Measurements from ENCODE around the gene LRRK1.

Gene LRRK1

DNA sequence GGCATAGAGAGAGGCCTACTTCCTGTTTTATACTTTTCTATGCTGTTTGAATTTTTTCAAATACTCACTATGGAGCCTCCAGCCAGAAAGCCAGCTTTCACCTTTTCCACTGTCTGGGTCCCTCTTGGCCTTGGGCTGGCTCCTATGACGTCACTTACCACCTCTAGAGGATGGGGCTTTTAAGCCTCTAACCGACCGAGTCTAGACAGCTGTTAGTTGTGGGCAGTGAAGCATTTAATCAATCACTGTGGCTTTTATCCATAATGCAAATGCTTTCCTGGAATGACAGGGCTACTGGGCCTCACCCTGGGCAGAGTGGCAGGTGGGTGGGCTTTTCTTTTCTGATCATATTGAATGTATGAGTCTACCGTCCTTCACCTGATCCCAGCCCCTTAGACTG, 61.9 kb downstream of the LRRK1 start:
- DNase-seq, result no peak

DNA sequence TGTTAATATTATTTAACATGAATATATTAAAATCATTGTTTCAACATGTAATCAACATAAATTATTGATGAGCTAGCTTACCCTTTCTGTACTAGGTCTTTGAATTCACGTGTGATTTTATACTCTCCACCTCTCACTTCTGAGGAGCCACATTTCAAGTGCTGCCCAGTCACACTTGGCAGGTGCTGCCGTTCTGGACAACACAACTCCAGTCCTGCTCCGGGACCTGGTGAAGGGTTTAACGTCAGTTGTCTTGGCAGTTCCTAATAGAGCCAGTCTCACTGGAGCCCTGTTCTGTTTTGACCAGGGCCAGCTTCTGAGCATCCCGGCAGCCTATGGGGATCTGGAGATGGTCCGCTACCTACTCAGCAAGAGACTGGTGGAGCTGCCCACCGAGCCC, 64.1 kb downstream of the LRRK1 start:
- DNase-seq, result no peak

DNA sequence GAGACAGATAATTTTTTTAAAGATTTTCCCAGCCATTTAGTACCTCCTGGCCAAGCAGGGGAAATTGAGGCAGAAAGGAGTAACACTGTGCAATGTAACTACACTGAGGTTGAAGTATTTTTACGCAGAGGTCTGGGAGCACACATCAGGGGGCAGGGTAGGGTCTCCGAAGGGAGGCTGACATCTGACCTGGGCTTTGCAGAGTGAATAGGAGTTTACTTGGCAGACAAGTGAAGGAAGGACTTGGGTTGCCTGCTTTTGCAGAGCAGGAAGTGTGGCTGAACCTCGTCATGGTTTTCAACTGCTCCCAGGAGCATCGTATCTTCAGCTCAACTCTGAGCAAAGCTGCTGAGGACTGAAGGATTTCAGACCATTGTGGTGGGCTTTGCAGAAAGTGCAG, 66.2 kb downstream of the LRRK1 start:
- DNase-seq, result no peak

DNA sequence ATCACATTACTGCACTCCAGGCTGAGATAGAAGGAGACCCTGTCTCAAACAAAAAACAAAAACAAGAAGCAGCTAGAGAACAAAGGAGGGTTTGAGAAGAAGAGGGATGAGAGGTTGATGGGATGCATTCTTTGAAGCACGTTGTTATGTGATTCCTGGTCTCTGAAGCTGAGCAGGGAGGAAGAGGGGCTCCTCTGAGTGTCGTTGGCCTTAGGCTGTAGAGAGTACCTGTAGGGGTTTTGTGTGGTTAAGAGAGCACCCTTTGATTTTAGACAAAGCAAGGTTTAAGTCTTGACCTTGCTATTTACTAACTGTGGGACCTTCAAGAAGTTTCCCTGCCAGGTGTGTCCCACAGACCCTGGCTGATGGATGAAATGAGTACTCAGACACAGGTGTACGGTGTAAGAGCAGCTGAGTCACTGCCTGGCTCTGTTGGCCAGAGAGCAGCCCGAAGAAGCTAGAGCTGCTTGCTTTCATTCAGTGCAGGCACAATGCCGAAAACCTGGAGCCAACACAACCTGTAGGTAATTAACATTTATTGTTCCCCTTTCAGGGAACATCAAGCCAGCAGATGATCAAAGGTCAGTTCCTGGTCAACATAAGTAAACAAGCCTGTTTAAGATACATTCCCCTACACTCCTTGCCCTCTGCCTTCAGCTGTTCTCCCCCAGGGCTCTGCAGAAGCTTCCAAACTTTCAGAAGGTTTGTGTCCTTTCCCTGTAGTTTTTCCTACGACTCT, 67.2 kb downstream of the LRRK1 start:
- DNase-seq, result no peak

DNA sequence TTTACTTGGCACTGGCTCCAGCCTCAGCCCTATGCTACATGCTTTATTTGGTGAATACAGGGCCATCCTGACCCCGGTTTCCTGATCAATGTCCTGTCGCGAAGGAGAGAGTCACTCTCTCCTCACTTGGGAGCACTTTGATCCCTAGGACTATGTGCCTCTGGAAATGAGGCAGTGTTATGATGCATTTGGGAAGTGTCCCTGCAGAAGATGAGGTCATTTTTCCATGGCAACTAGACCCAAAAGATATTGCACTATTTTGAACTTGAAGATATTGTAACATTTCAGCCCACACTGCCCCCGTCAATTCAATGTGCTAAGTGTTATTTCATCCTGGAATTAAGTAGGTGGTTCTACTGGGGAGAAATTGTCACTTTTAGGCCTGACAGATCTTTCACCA, 68.0 kb downstream of the LRRK1 start:
- no peak for DNase-seq

DNA sequence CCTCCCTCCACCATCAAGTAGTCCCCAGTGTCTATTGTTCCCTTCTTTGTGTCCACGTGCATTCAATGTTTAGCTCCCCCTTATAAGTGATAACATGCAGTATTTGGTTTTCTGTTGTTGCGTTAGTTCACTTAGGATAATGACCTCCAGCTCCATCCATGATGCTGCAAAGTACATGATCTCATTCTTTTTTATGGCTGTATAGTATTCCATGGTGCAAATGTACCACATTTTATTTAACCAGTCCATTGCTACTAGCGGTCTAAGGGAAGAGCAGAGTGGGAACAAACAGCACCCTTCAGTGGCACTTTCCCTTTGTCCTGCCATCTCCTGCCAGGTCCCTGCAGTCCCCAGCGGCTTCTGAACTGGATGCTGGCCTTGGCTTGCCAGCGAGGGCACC, 69.1 kb downstream of the LRRK1 start:
- no peak for DNase-seq

DNA sequence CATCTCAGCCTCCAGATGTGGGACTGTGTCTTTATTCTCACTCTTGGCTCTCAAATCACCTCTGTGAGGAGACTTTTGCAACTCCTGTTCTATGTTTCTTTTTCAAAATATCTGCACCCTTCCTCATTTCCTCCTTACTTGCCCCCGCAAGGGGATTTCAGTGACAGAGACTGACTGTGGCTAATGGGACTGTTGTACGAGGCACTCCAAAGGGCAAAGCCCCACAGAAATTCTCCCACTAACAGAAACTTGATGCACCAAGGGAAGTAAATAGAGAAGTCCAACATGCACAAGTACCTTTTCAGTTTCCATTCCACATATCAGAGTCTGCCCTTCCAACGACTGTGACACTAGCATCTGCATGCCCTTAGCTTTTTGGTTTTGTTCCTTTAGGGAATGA, 69.7 kb downstream of the LRRK1 start:
- no peak for DNase-seq

DNA sequence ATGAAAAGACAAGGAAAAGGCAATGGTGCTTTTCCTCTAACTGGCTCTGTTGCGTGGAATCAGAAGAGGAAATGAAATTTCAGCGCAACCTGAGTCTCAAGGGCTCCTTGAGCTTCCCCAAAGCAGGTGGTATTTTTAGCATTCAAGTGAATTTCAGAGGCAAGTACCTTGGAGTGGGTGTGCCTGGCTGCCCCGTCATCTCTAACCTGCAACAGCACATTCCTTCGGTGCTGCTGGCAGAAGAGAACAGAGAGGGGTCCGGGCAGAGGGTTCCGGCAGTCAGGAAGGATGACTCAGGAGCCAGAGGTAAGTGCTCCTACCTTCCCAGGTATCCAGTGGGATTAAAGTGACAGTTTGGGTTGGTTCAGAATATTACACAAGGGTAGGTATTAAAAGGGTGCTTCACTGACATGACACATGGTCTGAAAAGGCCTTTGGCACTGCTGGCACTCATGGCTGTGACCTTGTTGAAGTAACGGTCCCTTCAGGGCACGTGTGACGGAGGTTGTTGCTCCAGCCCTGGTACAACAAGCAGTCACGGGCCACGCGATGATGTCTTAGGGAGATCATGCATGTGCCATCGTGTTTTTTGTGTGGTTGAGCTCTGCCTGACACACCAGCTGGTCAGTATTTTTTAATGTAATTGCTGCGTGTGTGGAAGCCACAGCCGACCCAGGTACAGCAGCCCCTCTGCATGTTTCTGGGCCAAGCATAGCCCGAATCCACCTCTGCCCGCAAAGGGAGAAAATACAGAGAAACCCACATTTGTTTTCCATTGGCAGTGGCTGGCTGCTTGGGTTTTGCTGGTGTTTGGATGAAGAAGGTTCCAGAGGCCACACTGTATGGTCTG, 75.7 kb downstream of the LRRK1 start:
- no peak for DNase-seq

DNA sequence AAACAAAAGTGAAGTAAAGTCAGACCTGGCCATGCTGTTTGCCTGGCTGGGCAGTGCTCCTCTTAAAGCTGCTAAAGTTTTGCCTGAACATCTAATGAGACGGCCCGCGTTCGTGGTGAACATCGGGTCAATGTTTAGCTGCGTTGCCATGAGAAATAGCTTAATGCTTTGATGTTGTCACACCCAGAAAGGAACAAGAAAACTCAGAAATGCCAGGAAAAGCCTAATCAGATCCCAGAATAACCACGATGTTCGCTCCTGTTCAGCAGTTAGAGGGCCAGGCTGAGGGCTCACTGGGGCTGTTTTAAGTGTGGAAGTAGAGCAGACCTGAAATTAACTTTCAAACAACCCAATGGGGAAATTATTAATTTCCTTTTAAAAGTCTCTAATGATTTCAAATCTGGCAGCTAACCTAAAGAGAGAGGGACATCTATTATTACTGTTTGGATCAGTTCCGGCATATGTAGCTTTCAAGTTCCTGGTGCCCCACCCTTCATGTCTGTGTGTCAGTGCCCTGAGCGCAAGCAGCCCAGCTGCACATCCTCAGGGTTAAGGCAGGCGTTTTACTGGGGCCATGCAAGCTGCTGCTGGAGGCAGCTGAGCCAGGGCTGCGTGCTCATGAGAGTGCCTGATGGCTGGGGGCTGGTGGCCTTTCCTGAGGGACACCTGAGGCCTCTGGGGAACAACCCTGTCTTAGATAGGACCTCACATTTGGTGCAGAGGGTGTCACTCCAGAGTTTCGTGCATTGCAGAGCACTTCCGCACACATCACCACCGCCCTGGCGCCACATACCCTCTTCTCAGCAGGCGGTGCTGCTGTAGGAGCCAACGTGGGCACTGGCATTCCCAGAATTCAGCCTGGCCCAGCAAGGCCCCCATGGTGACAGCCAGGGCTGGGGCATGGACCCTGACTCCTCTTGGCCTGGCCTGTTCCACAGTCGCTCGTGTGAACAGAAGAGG, 76.6 kb downstream of the LRRK1 start:
- no peak for DNase-seq

DNA sequence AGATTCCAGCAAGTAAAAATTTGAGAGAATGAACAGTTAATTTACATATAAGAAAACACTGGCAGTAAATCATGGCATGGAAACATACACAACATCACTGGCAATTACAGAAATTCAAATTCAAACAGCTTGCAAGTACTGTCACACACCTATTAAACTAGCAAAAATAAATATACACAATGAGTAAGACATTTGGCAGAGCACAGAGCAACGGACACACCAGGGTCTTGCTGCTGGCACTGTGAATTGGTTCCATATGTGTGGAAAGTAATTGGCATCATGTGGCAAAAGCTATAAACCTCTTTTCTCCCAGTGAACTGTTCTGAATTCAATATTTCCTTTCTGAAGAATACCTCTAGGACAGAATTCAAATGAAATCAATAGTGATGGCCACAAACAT, 78.3 kb downstream of the LRRK1 start:
- no peak for DNase-seq

DNA sequence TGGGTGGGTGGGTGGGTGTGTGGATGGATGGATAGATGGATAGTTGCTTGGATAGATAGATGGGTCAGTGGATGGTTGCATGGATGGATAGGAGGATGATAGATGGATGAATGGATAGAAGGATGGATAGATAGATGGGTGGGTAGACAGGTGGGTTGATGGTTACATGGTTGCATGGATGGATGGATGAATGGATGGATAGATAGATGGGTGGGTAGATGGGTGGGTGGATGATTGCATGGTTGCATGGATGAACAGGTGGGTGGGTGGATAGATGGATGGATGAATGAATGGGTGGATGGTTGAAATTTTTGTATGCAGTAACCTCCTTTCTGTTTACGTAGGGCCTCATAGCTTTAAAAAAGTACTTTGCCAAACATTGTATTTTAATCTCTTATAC, 79.5 kb downstream of the LRRK1 start:
- no peak for DNase-seq

DNA sequence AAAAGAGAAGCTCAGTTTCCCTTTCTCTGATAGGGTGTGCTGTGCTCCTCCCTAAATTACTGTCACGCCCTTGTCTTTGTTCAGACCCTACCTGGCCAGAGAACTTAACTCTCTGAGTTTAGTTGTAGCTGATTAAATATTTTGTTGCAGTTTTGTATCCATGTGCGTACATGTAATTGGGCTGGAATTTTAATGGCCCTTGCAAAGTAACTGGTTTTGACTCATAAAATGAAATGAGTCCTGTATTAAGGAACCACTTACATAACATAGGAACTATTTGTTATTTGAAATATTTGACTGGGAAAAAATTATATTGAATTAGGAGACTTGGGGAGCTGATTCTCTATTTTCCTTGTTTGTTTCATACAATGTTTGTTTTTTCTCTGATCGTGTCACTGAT, 80.2 kb downstream of the LRRK1 start:
- DNase-seq, result no peak

DNA sequence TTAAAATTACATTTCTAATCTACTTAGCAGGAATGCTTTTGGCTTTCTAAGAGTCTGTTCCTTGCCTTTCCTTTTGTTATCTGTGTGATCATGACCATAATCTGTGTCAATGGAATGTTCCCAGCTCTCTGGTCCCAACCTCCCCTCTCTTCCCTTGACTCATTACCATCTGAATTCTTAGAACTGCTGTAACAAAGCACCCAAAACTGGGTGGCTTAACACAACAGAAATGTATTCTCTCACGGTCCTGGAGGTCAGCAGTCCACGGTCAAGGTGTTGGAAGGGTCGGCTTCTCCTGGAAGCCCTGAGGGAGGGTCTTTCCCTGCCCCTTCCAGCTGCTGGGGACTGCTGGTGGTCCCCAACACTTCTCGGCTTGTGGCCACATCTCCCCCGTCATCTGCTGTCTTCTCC, 81.1 kb downstream of the LRRK1 start:
- DNase-seq, result no peak

DNA sequence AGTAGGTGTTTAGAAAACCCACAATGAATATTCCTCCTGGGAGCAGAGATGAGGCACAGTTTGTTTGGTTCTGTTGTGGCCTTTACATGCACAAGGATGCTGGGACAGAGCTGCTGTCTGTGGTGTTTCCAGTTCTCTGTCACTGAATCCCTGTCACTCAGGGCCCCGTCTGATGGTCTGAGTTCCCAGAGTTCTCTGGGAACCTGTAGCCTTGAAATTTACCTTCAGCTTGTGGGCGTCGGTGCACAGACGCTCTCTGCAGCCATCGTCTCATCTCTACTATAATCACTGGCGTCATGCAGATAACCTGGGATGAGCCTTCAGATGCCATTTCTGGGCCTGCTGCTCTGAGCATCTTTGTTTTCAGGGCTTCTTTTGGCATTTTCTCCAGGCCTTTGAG, 81.9 kb downstream of the LRRK1 start:
- DNase-seq, result no peak

DNA sequence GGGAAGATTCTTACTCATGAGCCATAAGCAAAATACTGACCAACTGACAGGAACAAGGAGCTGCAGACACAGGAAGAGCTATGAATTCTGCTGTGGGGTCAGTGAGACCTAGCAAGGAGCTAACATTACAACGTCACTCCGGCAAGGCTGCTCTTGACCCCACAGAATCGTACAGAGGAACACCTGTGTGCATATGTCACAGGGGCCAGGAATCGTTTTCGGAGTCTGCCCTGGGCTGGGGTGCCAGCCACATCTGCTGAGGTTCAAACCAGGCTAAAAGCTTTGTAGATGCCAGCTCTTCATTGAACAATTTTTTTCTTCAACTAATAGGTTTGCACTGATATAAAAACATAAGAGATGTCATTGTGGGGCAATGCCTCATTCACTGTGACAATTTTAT, 82.6 kb downstream of the LRRK1 start:
- no peak for DNase-seq

DNA sequence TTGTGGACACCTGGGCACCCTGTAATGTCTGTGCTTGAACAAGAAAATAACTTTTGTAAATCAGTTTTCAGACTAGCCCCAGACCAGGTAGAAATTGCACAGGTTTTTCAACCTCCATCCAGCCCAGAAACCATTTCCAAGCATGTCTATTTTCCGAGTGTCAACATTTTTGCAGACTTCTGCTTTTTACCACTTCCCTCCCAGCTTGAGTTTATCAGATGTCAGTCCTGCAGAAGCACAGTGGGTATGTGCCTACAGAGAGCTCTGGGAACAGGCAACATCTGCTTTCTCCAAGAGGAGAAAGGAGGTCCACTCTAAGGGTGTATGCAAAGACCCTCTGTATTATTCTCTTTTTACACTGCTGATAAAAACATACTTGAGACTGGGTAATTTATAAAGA, 83.9 kb downstream of the LRRK1 start:
- no peak for DNase-seq

DNA sequence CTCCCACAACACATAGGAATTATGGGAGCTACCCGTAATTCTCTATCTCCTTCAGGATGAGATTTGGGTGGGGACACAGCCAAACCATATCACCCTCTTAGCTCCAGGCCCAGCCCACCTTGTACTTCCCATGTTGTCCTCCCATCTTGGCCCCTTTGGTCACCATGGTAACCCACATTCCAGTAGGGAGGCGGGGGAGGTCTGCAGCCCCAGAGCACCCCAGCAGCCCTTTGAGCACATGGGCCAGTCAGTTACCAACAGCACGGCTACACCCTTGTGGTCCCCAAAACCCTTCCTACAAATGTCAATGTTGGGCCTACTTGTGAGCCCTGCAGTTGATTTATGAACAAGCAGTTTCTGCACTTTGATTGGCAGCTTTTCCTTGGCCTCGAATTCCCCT, 84.5 kb downstream of the LRRK1 start:
- no peak for DNase-seq

DNA sequence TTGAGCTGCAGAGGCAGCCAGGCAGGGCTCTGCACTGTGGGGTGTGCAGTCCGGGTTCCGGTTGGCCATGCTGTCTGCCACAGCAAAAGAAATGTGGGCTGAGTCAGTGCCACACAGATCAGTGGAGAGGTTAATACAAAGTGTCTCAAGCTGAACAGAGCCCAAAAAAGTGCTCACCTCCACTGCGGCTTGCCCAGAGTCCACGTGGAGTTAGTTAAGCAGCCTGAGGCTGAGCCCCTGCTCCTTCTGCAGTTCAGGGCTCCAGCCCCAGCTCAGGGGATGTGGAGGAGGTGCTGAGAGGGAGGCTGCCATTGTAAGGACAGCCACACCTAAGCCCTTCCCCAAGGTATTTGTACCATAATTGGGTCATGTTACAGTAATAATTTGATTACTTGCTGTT, 85.3 kb downstream of the LRRK1 start:
- DNase-seq, result no peak

DNA sequence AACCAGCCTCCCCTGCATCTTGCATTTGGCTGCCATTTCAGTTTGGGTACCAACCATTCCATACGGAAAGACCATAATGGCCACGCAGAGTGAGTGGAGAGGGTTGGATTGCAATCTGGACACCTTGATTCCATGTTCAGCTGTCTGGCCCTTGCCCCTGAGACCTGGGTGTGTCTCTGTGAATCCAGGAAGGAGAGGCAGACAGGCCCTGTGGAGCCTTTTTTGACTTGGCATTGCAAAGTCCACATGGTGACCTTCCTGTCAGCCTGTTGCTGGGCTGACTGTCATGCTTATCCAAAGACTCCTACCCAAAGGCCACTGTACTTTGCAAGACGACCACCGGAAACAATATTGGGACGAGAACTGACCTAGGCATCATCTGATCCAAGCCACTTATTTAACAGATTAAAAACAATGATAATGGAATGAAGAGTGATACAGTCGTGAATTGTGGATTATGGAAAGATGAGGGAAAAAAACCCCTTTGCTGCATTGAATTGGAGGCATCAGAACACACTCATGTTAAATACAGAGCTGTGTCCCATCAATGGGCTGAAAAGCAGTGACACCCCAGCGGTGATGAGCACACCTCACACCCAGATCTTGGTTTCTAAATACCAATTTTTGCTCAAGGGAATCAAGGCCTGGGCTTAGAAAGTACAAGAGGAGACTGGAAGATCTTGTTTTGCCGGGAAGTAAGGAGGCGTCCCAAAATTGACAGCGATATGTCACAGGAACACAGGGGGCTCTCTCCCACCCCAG, 86.0 kb downstream of the LRRK1 start:
- DNase-seq, result no peak

DNA sequence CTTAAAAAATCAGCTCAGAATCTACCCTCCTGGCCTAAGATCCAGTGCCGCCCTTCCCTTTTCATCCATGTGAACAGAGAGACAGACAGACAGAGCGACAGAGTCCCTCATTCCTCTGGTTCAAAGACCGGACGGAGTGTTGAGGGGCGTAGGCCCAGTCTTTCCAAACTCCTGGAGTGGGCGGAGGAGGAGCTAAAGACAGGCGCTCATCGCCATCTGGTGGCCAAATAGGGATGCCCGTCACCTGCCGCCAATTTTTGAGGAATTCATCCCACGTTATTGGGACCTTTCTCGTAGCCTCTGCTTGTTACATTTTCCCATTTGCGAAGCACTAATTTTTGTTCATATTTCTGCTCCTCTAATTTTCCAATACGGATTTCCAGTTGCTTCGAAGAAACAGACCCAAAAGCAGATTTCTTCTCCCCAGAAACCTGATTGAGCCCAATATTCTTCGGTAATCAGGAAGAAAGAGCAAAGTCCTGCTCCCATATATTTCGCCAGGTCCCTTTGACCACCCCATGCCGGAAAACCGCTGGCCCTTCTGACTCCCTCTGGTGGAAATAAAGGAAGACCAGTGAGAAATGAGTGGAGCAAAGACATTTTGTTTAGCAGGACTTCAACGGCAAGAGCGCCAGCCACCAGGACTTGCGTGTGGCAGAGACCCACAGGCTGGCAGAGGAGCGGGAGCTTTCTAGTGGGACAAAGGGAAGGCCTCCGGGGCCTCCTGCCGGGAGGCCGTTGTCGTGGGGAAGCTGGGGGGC, 88.0 kb downstream of the LRRK1 start:
- peak; percentile 62 to 63 for DNase-seq

Measured in stimulated activated CD4-positive, alpha-beta T cell treated with anti-CD3 and anti-CD28 coated beads, Interleukin-4, amount 100 ng/mL, for 4 hours (primary cell).